Keratinocyte (primary cell): ENCODE measurements around the gene ZCCHC24. TPM values are rescaled to one million over a fixed set of nuclear protein-coding genes. Genes with fewer than 3 reads are reported as not detected.

ENCODE experiments used
- DNase-seq: peaks from one replicate; pipeline ENCODE4 v3.0.0-alpha.2; 2011; ENCODE audit warnings: low read depth, missing footprints, low spot score
- FAIRE-seq: peaks from 2 replicates; lab custom pipeline; 2011; peaks lifted over from hg19 to GRCh38; lab: Jason Lieb, UNC
- H2AFZ ChIP-seq: 2 replicates; pipeline ENCODE4 v1.6.0; 2012; ENCODE audit warnings: low read length, control low read depth, inconsistent platforms; ENCODE audit not compliant: control insufficient read depth
- H3K27ac ChIP-seq: 2 replicates; pipeline ENCODE4 v1.5.1; 2011; ENCODE audit warnings: low read length; ENCODE audit not compliant: control insufficient read depth, insufficient read depth
- H3K27me3 ChIP-seq: 3 replicates; pipeline ENCODE4 v1.6.0; 2011; ENCODE audit warnings: low read length; ENCODE audit not compliant: control insufficient read depth, insufficient read depth; ENCODE audit errors: extremely low read depth
- H3K36me3 ChIP-seq, 2 experiments: 2 replicates in 1 of 2; 3 replicates in 1 of 2; pipeline ENCODE4 v1.5.1; 2011; ENCODE audit warnings: low read length in 2 of 2, mild to moderate bottlenecking in 1 of 2; ENCODE audit not compliant: control insufficient read depth in 2 of 2, insufficient read depth in 2 of 2; ENCODE audit errors: extremely low read depth in 1 of 2
- H3K4me1 ChIP-seq: 3 replicates; pipeline ENCODE4 v1.5.1; 2011; ENCODE audit warnings: low read length; ENCODE audit not compliant: control insufficient read depth, insufficient read depth; ENCODE audit errors: extremely low read depth
- H3K4me2 ChIP-seq: 3 replicates; pipeline ENCODE4 v1.6.0; 2011; ENCODE audit warnings: low read depth, low read length; ENCODE audit not compliant: control insufficient read depth, insufficient read depth; ENCODE audit errors: extremely low read depth
- H3K4me3 ChIP-seq, 3 experiments: fragments of 200-600 bp in 1 of 3; sonication (generic) in 1 of 3; 2 replicates in 2 of 3; 3 replicates in 1 of 3; pipeline ENCODE4 v1.5.1; 2011 to 2016; ENCODE audit warnings: low read length in 3 of 3, mild to moderate bottlenecking in 3 of 3, control low read depth in 2 of 3, inconsistent platforms in 1 of 3, low read depth in 1 of 3, mixed read lengths in 1 of 3, mixed run types in 1 of 3, moderate library complexity in 1 of 3; ENCODE audit not compliant: control insufficient read depth in 2 of 3, insufficient read depth in 2 of 3; ENCODE audit errors: extremely low read depth in 1 of 3
- H3K79me2 ChIP-seq: 2 replicates; pipeline ENCODE4 v1.6.0; 2012; ENCODE audit warnings: low read length; ENCODE audit not compliant: control insufficient read depth, insufficient read depth
- H3K9ac ChIP-seq: 3 replicates; pipeline ENCODE4 v1.6.0; 2011; ENCODE audit warnings: low read length; ENCODE audit not compliant: control insufficient read depth, insufficient read depth; ENCODE audit errors: extremely low read depth
- H3K9me1 ChIP-seq: 3 replicates; pipeline ENCODE4 v1.6.0; 2011; ENCODE audit warnings: low read length; ENCODE audit not compliant: control insufficient read depth, insufficient read depth; ENCODE audit errors: extremely low read depth
- H3K9me3 ChIP-seq: 2 replicates; pipeline ENCODE4 v1.5.1; 2012; ENCODE audit warnings: low read depth, low read length; ENCODE audit not compliant: control insufficient read depth
- H4K20me1 ChIP-seq: 3 replicates; pipeline ENCODE4 v1.6.0; 2011; ENCODE audit warnings: low read length; ENCODE audit not compliant: control insufficient read depth, insufficient read depth; ENCODE audit errors: extremely low read depth
- EZH2 ChIP-seq: IDR thresholded peaks from one replicate; pipeline ENCODE4 v1.6.1; 2012; ENCODE audit warnings: inconsistent platforms, mild to moderate bottlenecking, low read length, moderate library complexity
- dilution Hi-C: fragments of 300-500 bp; cut with MboI; formaldehyde crosslinking; loops from one replicate; pipeline ENCODE4 v1.7.0; 2020; ENCODE audit warnings: low sequenced_read_pairs; ENCODE audit not compliant: extremely low pct_ligation_motif_present
- polyA plus RNA-seq, 5 experiments: library from polyadenylated mRNA; depleted of rRNA in 3 of 5; stranded (reverse) in 3 of 5; stranded (forward) in 1 of 5; unstranded in 1 of 5; fragments of >200 nt; gene quantifications; 1 replicate in 1 of 5; 2 replicates in 3 of 5; 3 replicates in 1 of 5; pipeline versions ENCODE4 v1.2.1 to v1.2.3, GENCODE V29; 2011 to 2012; ENCODE audit warnings: missing spikeins in 2 of 5, low read depth in 1 of 5, low replicate concordance in 1 of 5
- TF ChIP-seq, protein P1 (sequence below), 3 experiments: IDR thresholded peaks in 1 of 3; conservative IDR thresholded peaks in 1 of 3; optimal IDR thresholded peaks in 1 of 3; 2 replicates in 2 of 3; 3 replicates in 1 of 3; pipeline versions ENCODE3 to v1.5.1; 2011; ENCODE audit warnings: low read length in 3 of 3, mild to moderate bottlenecking in 3 of 3, moderate library complexity in 2 of 3, control low read depth in 1 of 3, inconsistent platforms in 1 of 3; ENCODE audit not compliant: insufficient read depth in 2 of 3; ENCODE audit errors: extremely low read depth in 1 of 3

ZCCHC24 gene
- polyA plus RNA-seq, 1 donor (not counting 4 experiments of a cell fraction or from before 2014, with no cell fraction given): 0.96 TPM

DNA sequence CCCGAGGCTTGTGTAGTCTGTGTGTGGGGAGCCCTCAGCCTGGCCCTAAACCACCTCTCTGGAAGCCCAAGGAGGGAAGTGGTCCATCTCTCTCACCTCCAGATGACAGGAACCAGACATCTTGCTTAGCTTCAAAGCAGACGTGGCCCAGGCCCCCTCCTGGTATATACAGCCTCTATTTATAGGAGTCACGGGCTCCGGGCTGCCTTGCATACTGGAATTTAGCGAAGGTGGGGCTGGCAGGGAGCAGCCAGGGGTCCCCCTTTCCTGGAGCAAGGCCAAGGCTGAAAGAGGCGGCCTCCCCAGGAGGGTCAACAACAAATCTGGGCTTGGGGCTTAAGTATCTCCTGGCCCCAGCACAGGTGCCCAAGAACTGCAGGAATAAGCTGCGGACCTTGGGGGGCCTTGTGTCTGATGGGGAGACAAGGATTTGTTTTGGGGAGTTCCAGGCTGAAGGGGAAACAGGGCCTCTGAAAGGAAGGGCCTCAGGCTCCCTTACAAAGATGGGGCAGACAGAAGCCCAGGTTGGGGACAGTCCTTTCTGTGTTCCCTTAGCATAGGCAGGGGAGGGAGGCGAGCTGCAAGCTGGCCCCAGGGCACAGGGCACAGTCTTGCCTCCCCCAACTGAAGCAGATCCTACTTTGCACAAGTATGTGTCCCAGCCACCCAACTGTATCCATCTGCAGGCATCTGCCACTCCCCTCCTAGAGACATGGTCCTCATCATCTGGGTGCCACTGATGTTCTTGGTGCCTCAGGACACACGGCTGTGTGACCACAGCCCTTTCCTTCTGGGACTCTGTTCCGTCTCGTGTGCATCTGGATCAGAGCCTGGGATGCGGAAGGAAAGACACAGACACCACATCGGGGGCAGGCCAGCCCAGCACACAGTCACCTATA is 11.9 kb downstream of the ZCCHC24 start:
- H3K4me3 ChIP-seq: no peak overlapping the region
- TF ChIP-seq, protein P1, sequence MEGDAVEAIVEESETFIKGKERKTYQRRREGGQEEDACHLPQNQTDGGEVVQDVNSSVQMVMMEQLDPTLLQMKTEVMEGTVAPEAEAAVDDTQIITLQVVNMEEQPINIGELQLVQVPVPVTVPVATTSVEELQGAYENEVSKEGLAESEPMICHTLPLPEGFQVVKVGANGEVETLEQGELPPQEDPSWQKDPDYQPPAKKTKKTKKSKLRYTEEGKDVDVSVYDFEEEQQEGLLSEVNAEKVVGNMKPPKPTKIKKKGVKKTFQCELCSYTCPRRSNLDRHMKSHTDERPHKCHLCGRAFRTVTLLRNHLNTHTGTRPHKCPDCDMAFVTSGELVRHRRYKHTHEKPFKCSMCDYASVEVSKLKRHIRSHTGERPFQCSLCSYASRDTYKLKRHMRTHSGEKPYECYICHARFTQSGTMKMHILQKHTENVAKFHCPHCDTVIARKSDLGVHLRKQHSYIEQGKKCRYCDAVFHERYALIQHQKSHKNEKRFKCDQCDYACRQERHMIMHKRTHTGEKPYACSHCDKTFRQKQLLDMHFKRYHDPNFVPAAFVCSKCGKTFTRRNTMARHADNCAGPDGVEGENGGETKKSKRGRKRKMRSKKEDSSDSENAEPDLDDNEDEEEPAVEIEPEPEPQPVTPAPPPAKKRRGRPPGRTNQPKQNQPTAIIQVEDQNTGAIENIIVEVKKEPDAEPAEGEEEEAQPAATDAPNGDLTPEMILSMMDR (optimal IDR thresholded peaks at IDR 0.05 in 1 of 3, IDR thresholded peaks at IDR 0.05 in 1 of 3, conservative IDR thresholded peaks at IDR 0.05 in 1 of 3; ENCODE audit: extremely low read depth in 1 of 3, insufficient read depth in 2 of 3, low read length in 3 of 3): no peak
- TF ChIP-seq EZH2: no peak
- H4K20me1 ChIP-seq: peaks cover 4% of the 10 kb centered on the region
- no peaks in the 10 kb centered on the region for H3K79me2 ChIP-seq
- H2AFZ ChIP-seq: no peak overlapping the region
- DNase-seq (no peak), FAIRE-seq (no peak)
- peaks cover 0 to 1% of the 10 kb centered on the region in 2 experiments for H3K36me3 ChIP-seq
- dilution Hi-C loops: no loop called here
- H3K9me3 ChIP-seq: no peaks in the 10 kb centered on the region
- H3K27me3 ChIP-seq: no peaks in the 10 kb centered on the region
- no peak overlapping the region for H3K9ac ChIP-seq
- no peaks in the 10 kb centered on the region for H3K9me1 ChIP-seq
- no peak overlapping the region for H3K27ac ChIP-seq
- H3K4me1 ChIP-seq: peaks cover 19% of the 10 kb centered on the region
- H3K4me2 ChIP-seq: no peak overlapping the region

DNA sequence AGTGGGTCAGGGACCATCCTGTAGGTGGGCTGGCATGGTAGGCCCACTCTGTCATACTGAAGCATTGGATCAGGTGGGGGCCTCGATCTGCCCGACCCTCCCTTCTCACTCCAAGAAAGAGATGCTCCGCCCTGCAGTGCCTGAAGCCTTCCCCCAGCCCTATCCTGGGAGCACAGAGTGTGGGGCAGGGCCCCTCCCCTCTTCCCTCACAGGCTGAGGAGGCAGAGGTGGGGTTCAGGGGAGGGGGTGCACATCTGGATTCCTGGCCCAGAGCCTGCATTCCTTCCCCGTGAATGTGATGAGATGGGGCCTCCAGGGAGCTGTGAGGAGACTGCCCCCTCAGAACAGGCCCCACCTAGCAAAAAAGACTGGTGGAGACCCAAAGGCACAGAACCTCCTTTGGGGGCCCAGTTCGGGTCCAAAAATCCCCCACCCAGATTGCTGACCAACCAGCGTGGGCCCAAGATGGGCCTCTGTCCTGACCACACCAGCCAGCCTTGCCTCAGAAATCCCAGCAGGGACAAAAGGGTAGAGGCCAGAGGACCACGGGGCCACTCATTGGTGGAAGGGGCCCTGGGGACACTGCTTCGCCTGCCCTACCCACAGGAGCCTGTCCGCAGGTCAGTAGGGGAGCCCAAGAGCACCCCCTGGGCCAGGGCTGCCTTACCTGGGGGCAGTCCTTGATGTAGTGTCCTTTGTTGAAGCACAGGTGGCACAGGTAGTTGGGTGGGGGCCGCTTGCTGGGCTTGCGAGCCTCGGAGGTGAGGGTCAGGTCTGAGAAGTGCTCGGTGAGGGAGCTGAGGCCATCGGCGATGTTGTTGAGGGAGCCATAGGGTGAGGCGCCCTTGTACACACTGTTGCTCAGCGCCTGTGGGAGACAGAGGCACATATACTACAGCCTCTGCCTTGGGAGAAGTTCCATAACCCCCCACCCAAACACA is 13.3 kb downstream of the ZCCHC24 start:
- Histone ChIP-seq H3K4me2 (no peak overlapping the region), H3K4me1 (peaks cover 12% of the 10 kb centered on the region), H3K27ac (no peak overlapping the region), H3K9me3 (no peaks in the 10 kb centered on the region), H2AFZ (no peak overlapping the region), H3K36me3 (peaks cover 0 to 1% of the 10 kb centered on the region in 2 experiments), H3K9ac (no peak overlapping the region), H3K27me3 (no peaks in the 10 kb centered on the region), H3K9me1 (no peaks in the 10 kb centered on the region), H4K20me1 (no peaks in the 10 kb centered on the region), H3K4me3 (no peak overlapping the region), H3K79me2 (no peaks in the 10 kb centered on the region)
- no peak for DNase-seq
- no peak for TF ChIP-seq EZH2
- TF ChIP-seq, protein P1 (optimal IDR thresholded peaks at IDR 0.05 in 1 of 3, IDR thresholded peaks at IDR 0.05 in 1 of 3, conservative IDR thresholded peaks at IDR 0.05 in 1 of 3; ENCODE audit: extremely low read depth in 1 of 3, insufficient read depth in 2 of 3, low read length in 3 of 3): no peak
- dilution Hi-C loops: no loop called here
- no peak for FAIRE-seq
